ENCODE measurements around the gene CLDN17. TPM values are rescaled to one million over a fixed set of nuclear protein-coding genes. Genes with fewer than 3 reads are reported as not detected.

CLDN17 gene
- total and polyA plus RNA-seq, 9 of the 15 experiments (the other 6 are each of a cell fraction or from before 2014, with no cell fraction given): not detected

- H3K9me3 ChIP-seq (replicated peaks; ENCODE audit: control insufficient read depth, insufficient read depth, low read depth, low read length): no peaks in the 10 kb centered on the region
- no peak overlapping the region for H3K27ac ChIP-seq (ENCODE audit: extremely low read depth, low read depth, low read length)
- intact Hi-C loops (cut with micrococcal nuclease) (no loop called here), in situ Hi-C loops (cut with MboI) (no loop called here)
- no peaks in the 10 kb centered on the region for H3K9me1 ChIP-seq (ENCODE audit: control insufficient read depth, insufficient read depth, low read length)
- H3K4me1 ChIP-seq (replicated peaks in 1 of 2; ENCODE audit: control insufficient read depth in 2 of 2, insufficient read depth in 2 of 2, low read length in 2 of 2): no peaks in the 10 kb centered on the region
- ChIA-PET CTCF (ENCODE audit: low intra/inter-chr PET ratio) (no interaction called here), POLR2A (no interaction called here)
- ATAC-seq (no peak), FAIRE-seq (no peak), DNase-seq (ENCODE audit: extremely low read depth in 1 of 4, low spot score in 3 of 4) (no peak)
- no peaks in the 10 kb centered on the region for H3K36me3 ChIP-seq (ENCODE audit: control insufficient read depth, insufficient read depth, low read length)
- H3K4me3 ChIP-seq: no peak overlapping the region
- H3K79me2 ChIP-seq (ENCODE audit: control insufficient read depth, insufficient read depth, low read length): no peaks in the 10 kb centered on the region
- no peaks in the 10 kb centered on the region for H4K20me1 ChIP-seq (replicated peaks; ENCODE audit: control insufficient read depth, insufficient read depth, low read length)
- no TSS peak for BruUV-seq (replicated peaks)
- H3K9ac ChIP-seq (ENCODE audit: insufficient read depth in 1 of 2, low read depth in 2 of 2, low read length in 2 of 2): no peak overlapping the region
- TF ChIP-seq POLR2H (tag; IDR thresholded peaks at IDR 0.05; ENCODE audit: low read depth) (no peak), HLTF (IDR thresholded peaks at IDR 0.05) (no peak), NFE2 (IDR thresholded peaks at IDR 0.05; ENCODE audit: low read depth) (no peak)
- no peak overlapping the region for H3K4me2 ChIP-seq (ENCODE audit: insufficient read depth, low read length)
- no peak overlapping the region for H2AFZ ChIP-seq (ENCODE audit: low read depth, low read length)
- H3K27me3 ChIP-seq (ENCODE audit: control insufficient read depth in 2 of 2, insufficient read depth in 2 of 2, low read length in 2 of 2): peaks cover 0 to 6% of the 10 kb centered on the region in 2 experiments; a peak in 1 of 5 replicates
Observed at GRCh38 chr21:30126576-30126975, 40.0 kb downstream of the CLDN17 start.

DNA sequence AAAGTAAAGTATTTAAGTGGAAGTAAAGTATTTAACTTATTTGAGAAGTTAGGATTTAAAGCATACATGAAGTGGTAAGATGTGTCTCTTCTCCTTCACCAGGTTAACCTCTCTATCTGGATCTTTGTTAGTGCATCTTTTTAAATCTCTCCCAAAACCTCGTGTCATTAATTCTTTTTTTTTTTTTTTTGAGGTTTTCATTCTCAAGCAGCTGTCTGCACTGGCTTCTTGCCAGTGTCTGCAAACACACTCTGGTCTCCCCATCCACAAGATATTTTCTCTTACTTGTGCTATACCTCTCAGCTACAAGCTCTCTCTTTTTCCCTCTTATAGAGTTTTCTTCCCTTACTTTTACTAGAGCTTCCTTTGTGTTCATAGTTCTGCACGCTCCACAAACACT, 49.0 kb downstream of the CLDN17 start:
- no TSS peak for BruUV-seq (replicated peaks)
- H3K27ac ChIP-seq (ENCODE audit: extremely low read depth, low read depth, low read length): no peak overlapping the region
- H3K9me3 ChIP-seq (replicated peaks; ENCODE audit: control insufficient read depth, insufficient read depth, low read depth, low read length): no peaks in the 10 kb centered on the region
- no peak for ATAC-seq
- no peaks in the 10 kb centered on the region for H3K79me2 ChIP-seq (ENCODE audit: control insufficient read depth, insufficient read depth, low read length)
- no peak for TF ChIP-seq PRDM10 (IDR thresholded peaks at IDR 0.05; ENCODE audit: partially characterized antibody)
- no peak for TF ChIP-seq FOXA3 (CRISPR knock-in tag; conservative IDR thresholded peaks at IDR 0.05 in 1 of 2, IDR thresholded peaks at IDR 0.05 in 1 of 2)
- ChIA-PET CTCF (ENCODE audit: low intra/inter-chr PET ratio) (no interaction called here), POLR2A (no interaction called here)
- in situ Hi-C loops (cut with MboI) (no loop called here), intact Hi-C loops (cut with micrococcal nuclease) (no loop called here)
- DNase-seq (ENCODE audit: extremely low read depth in 1 of 4, low spot score in 3 of 4): no peak
- H2AFZ ChIP-seq (ENCODE audit: low read depth, low read length): no peak overlapping the region
- no peak for FAIRE-seq
- WGBS (ENCODE audit: insufficient coverage, low coverage, missing lambda C conversion rate): 0% methylated on average over 2 of the region's 2 CpGs
- no peaks in the 10 kb centered on the region for H4K20me1 ChIP-seq (replicated peaks; ENCODE audit: control insufficient read depth, insufficient read depth, low read length)
- H3K27me3 ChIP-seq (ENCODE audit: control insufficient read depth in 2 of 2, insufficient read depth in 2 of 2, low read length in 2 of 2): no peaks in the 10 kb centered on the region
- no peak overlapping the region for H3K9ac ChIP-seq (ENCODE audit: insufficient read depth in 1 of 2, low read depth in 2 of 2, low read length in 2 of 2)
- H3K4me3 ChIP-seq: no peak overlapping the region
- no peaks in the 10 kb centered on the region for H3K36me3 ChIP-seq (ENCODE audit: control insufficient read depth, insufficient read depth, low read length)
- H3K4me2 ChIP-seq (ENCODE audit: insufficient read depth, low read length): no peak overlapping the region
- H3K4me1 ChIP-seq (replicated peaks in 1 of 2; ENCODE audit: control insufficient read depth in 2 of 2, insufficient read depth in 2 of 2, low read length in 2 of 2): no peaks in the 10 kb centered on the region
- H3K9me1 ChIP-seq (ENCODE audit: control insufficient read depth, insufficient read depth, low read length): no peaks in the 10 kb centered on the region
